Measurements from ENCODE around the gene HCN1.
"Not testable (repeated sequence)": the region's sequence is repeated elsewhere in the genome, so short reads cannot be mapped to it uniquely, and the experiment has no call there.

HCN1 gene

GRCh38 chr5:45623832-45624231, 72.3 kb downstream of the HCN1 start:
- Histone ChIP-seq H3K27ac (ENCODE audit: low read length) (no peak overlapping the region), H3K9me3 (ENCODE audit: control insufficient read depth, insufficient read depth, low read length) (no peaks in the 10 kb centered on the region), H3K36me3 (ENCODE audit: control insufficient read depth, insufficient read depth, low read length) (no peaks in the 10 kb centered on the region), H3K4me3 (ENCODE audit: low read length) (no peak overlapping the region), H3K4me1 (ENCODE audit: control insufficient read depth, insufficient read depth, low read length) (no peaks in the 10 kb centered on the region), H3K27me3 (ENCODE audit: control insufficient read depth, insufficient read depth, low read length) (no peaks in the 10 kb centered on the region)
- no CpG with 5 or more reads among the region's 1 CpG for WGBS (ENCODE audit: insufficient coverage, insufficient read length)
- DNase-seq (ENCODE audit: low read depth, low spot score) = no peak

- H3K27me3 ChIP-seq (ENCODE audit: control insufficient read depth, insufficient read depth, low read length) = no peaks in the 10 kb centered on the region
- no peak overlapping the region for H3K27ac ChIP-seq (ENCODE audit: low read length)
- no peak for DNase-seq (ENCODE audit: low read depth, low spot score)
- no peak overlapping the region for H3K4me3 ChIP-seq (ENCODE audit: low read length)
- no peaks in the 10 kb centered on the region for H3K36me3 ChIP-seq (ENCODE audit: control insufficient read depth, insufficient read depth, low read length)
- H3K4me1 ChIP-seq (ENCODE audit: control insufficient read depth, insufficient read depth, low read length) = no peaks in the 10 kb centered on the region
- H3K9me3 ChIP-seq (ENCODE audit: control insufficient read depth, insufficient read depth, low read length) = no peaks in the 10 kb centered on the region
Measured at GRCh38 chr5:45622365-45622764, 73.8 kb downstream of the HCN1 start.

DNA sequence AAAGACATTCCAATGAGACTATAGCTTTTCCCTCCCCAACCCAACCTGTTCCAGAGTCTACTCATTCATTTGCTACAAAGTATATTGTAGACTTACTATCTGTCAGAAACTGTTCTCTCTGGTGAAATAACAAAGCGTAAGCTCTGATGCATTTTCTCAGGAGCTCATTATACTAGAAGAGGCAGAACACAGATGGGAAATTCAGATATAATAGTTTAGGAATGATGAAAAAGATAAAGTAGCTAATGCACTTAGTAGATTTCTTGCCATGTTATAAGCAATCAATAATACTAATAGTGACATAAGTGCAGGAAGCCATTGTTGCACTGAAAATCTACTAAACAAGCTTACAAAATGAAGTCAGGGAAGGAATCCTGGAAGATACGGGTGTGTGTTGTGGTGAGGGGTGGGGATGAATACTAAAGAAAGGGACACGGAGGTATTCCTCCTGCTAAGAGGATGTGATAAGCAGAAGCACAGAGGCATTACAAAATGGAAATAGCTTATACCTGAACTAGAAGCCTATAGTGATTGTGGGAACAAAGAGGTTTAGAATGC, 78.2 kb downstream of the HCN1 start:
- no peak overlapping the region for H3K4me3 ChIP-seq (ENCODE audit: low read length)
- no CpG with 5 or more reads among the region's 3 CpGs for WGBS (ENCODE audit: insufficient coverage, insufficient read length)

GRCh38 chr5:45609661-45610060, 86.5 kb downstream of the HCN1 start:
- Histone ChIP-seq H3K36me3 (ENCODE audit: control insufficient read depth, insufficient read depth, low read length) (no peaks in the 10 kb centered on the region), H3K9me3 (ENCODE audit: control insufficient read depth, insufficient read depth, low read length) (no peaks in the 10 kb centered on the region), H3K27me3 (ENCODE audit: control insufficient read depth, insufficient read depth, low read length) (no peaks in the 10 kb centered on the region), H3K4me1 (ENCODE audit: control insufficient read depth, insufficient read depth, low read length) (no peaks in the 10 kb centered on the region), H3K27ac (ENCODE audit: low read length) (no peak overlapping the region), H3K4me3 (ENCODE audit: low read length) (no peak overlapping the region)
- no peak for DNase-seq (ENCODE audit: low read depth, low spot score)
- WGBS (ENCODE audit: insufficient coverage, insufficient read length) = no CpG with 5 or more reads among the region's 3 CpGs

More for the DNA sequence above, 78.2 kb downstream of the HCN1 start:
- no peaks in the 10 kb centered on the region for H3K4me1 ChIP-seq (ENCODE audit: control insufficient read depth, insufficient read depth, low read length)
- H3K9me3 ChIP-seq (ENCODE audit: control insufficient read depth, insufficient read depth, low read length) = no peaks in the 10 kb centered on the region
- H3K27me3 ChIP-seq (ENCODE audit: control insufficient read depth, insufficient read depth, low read length) = no peaks in the 10 kb centered on the region
- no peak overlapping the region for H3K27ac ChIP-seq (ENCODE audit: low read length)
- no peak for DNase-seq (ENCODE audit: low read depth, low spot score)
- H3K36me3 ChIP-seq (ENCODE audit: control insufficient read depth, insufficient read depth, low read length) = no peaks in the 10 kb centered on the region

DNA sequence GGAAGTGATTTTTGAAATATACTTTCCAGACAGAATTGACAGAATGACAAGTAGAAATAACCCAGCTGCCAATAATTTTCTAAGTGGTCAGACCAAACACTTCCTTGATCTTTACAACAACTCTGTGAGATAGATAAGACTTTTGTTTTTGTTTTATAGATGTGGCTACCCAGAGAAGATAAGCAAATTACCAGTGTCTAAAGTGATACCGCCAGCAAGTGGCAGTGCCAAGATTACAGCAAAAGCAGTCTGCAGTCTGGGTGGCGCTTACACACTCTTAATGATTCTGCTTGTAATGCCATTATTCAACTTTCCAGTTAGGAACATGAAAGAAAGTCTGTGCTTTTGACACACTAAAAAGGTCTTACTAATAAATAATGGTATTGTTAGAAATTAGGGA, 92.1 kb downstream of the HCN1 start:
- H3K4me1 ChIP-seq (ENCODE audit: control insufficient read depth, insufficient read depth, low read length) = no peaks in the 10 kb centered on the region
- no CpG with 5 or more reads among the region's 2 CpGs for WGBS (ENCODE audit: insufficient coverage, insufficient read length)
- no peak overlapping the region for H3K27ac ChIP-seq (ENCODE audit: low read length)
- no peaks in the 10 kb centered on the region for H3K36me3 ChIP-seq (ENCODE audit: control insufficient read depth, insufficient read depth, low read length)
- DNase-seq (ENCODE audit: low read depth, low spot score) = no peak
- no peaks in the 10 kb centered on the region for H3K27me3 ChIP-seq (ENCODE audit: control insufficient read depth, insufficient read depth, low read length)
- no peak overlapping the region for H3K4me3 ChIP-seq (ENCODE audit: low read length)
- no peaks in the 10 kb centered on the region for H3K9me3 ChIP-seq (ENCODE audit: control insufficient read depth, insufficient read depth, low read length)

GRCh38 chr5:45601424-45601823, 94.8 kb downstream of the HCN1 start:
- H3K27me3 ChIP-seq (ENCODE audit: control insufficient read depth, insufficient read depth, low read length) = no peaks in the 10 kb centered on the region
- no peaks in the 10 kb centered on the region for H3K36me3 ChIP-seq (ENCODE audit: control insufficient read depth, insufficient read depth, low read length)
- H3K9me3 ChIP-seq (ENCODE audit: control insufficient read depth, insufficient read depth, low read length) = no peaks in the 10 kb centered on the region
- H3K4me3 ChIP-seq (ENCODE audit: low read length) = no peak overlapping the region
- no peak overlapping the region for H3K27ac ChIP-seq (ENCODE audit: low read length)
- DNase-seq (ENCODE audit: low read depth, low spot score) = no peak
- no peaks in the 10 kb centered on the region for H3K4me1 ChIP-seq (ENCODE audit: control insufficient read depth, insufficient read depth, low read length)
- no CpG with 5 or more reads among the region's 3 CpGs for WGBS (ENCODE audit: insufficient coverage, insufficient read length)

DNA sequence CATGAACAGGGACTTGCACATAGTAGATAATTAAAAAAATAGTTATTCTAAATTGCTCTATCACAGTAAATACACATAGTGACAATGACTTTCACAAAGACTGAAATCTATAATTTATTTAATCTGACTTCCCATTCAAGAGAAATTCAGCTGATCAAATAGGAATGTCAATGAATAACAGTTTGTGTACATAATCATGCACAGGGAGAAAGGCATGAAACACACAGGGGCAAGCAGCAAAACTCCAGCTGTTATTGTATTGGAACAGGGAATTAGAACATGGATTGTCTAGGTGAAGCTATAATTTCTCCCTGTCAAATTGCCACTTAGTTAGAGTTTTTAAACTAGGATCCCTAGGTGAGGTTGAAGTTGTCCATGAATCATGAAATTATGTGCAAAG, 99.9 kb downstream of the HCN1 start:
- no peaks in the 10 kb centered on the region for H3K27me3 ChIP-seq (ENCODE audit: control insufficient read depth, insufficient read depth, low read length)
- no peaks in the 10 kb centered on the region for H3K36me3 ChIP-seq (ENCODE audit: control insufficient read depth, insufficient read depth, low read length)
- H3K9me3 ChIP-seq (ENCODE audit: control insufficient read depth, insufficient read depth, low read length) = no peaks in the 10 kb centered on the region
- no peak overlapping the region for H3K27ac ChIP-seq (ENCODE audit: low read length)
- no peak for DNase-seq (ENCODE audit: low read depth, low spot score)
- H3K4me1 ChIP-seq (ENCODE audit: control insufficient read depth, insufficient read depth, low read length) = no peaks in the 10 kb centered on the region
- no peak overlapping the region for H3K4me3 ChIP-seq (ENCODE audit: low read length)

- not testable (repeated sequence) for H3K27ac ChIP-seq (ENCODE audit: low read length); H3K4me1 ChIP-seq (ENCODE audit: control insufficient read depth, insufficient read depth, low read length); H3K4me3 ChIP-seq (ENCODE audit: low read length); H3K36me3 ChIP-seq (ENCODE audit: control insufficient read depth, insufficient read depth, low read length); H3K27me3 ChIP-seq (ENCODE audit: control insufficient read depth, insufficient read depth, low read length); DNase-seq (ENCODE audit: low read depth, low spot score); H3K9me3 ChIP-seq (ENCODE audit: control insufficient read depth, insufficient read depth, low read length)
- WGBS (ENCODE audit: insufficient coverage, insufficient read length) = no CpG with 5 or more reads among the region's 8 CpGs
Measured at GRCh38 chr5:45586001-45586400, 110.2 kb downstream of the HCN1 start.

DNA sequence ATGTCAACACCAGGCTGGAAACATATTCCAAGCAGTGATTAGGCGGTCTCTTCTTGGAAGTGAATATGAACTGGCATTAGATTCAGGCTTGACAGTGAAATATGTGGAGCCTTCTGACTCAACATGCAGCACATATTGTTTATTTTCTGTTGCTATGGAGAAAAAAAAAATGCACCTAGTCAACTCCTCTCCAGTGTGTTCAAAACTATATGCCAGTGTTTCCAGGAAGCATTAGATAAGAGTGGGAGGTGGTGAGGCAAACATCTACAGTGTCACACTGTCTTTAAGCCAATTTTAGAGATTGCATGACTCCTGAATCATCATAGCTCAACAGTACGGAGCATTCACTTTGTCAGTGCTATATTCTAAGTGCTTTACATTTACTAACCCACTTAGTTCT, 117.9 kb downstream of the HCN1 start:
- no CpG with 5 or more reads among the region's 2 CpGs for WGBS (ENCODE audit: insufficient coverage, insufficient read length)

DNA sequence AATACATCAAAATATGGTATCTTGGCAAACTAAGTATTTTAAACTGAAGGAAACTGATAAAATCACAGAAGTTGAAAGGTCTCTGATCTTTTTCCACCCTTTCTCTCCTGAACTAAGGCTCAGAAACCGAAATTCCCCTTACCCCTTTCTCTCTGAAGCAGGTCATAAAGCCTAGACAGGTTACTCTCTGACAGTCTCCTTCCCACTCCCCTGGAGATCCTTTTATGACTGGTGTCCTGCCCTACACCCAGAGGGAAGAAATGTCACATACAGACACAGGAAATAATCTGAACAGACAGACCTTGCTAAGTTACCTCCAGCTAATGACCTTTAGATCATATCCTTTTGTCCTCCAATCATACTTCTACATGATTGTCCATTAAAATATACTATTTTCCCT, 127.4 kb downstream of the HCN1 start:
- Histone ChIP-seq H3K27ac (ENCODE audit: low read length) (no peak overlapping the region), H3K9me3 (ENCODE audit: control insufficient read depth, insufficient read depth, low read length) (no peaks in the 10 kb centered on the region), H3K4me1 (ENCODE audit: control insufficient read depth, insufficient read depth, low read length) (no peaks in the 10 kb centered on the region), H3K27me3 (ENCODE audit: control insufficient read depth, insufficient read depth, low read length) (no peaks in the 10 kb centered on the region), H3K4me3 (ENCODE audit: low read length) (no peak overlapping the region), H3K36me3 (ENCODE audit: control insufficient read depth, insufficient read depth, low read length) (no peaks in the 10 kb centered on the region)
- DNase-seq (ENCODE audit: low read depth, low spot score) = no peak
- WGBS (ENCODE audit: insufficient coverage, insufficient read length) = no CpG with 5 or more reads among the region's 1 CpG

More for the DNA sequence above, 117.9 kb downstream of the HCN1 start:
- Histone ChIP-seq H3K9me3 (ENCODE audit: control insufficient read depth, insufficient read depth, low read length) (no peaks in the 10 kb centered on the region), H3K36me3 (ENCODE audit: control insufficient read depth, insufficient read depth, low read length) (no peaks in the 10 kb centered on the region), H3K27ac (ENCODE audit: low read length) (no peak overlapping the region), H3K27me3 (ENCODE audit: control insufficient read depth, insufficient read depth, low read length) (no peaks in the 10 kb centered on the region), H3K4me3 (ENCODE audit: low read length) (no peak overlapping the region), H3K4me1 (ENCODE audit: control insufficient read depth, insufficient read depth, low read length) (no peaks in the 10 kb centered on the region)
- DNase-seq (ENCODE audit: low read depth, low spot score) = no peak

GRCh38 chr5:45542421-45542820, 153.8 kb downstream of the HCN1 start:
- no CpG with 5 or more reads among the region's 3 CpGs for WGBS (ENCODE audit: insufficient coverage, insufficient read length)
- no peaks in the 10 kb centered on the region for H3K36me3 ChIP-seq (ENCODE audit: control insufficient read depth, insufficient read depth, low read length)

More at GRCh38 chr5:45542421-45542820, 153.8 kb downstream of the HCN1 start:
- H3K4me1 ChIP-seq (ENCODE audit: control insufficient read depth, insufficient read depth, low read length) = no peaks in the 10 kb centered on the region
- no peak overlapping the region for H3K4me3 ChIP-seq (ENCODE audit: low read length)
- H3K27ac ChIP-seq (ENCODE audit: low read length) = no peak overlapping the region
- H3K27me3 ChIP-seq (ENCODE audit: control insufficient read depth, insufficient read depth, low read length) = no peaks in the 10 kb centered on the region
- H3K9me3 ChIP-seq (ENCODE audit: control insufficient read depth, insufficient read depth, low read length) = no peaks in the 10 kb centered on the region
- DNase-seq (ENCODE audit: low read depth, low spot score) = no peak
